Measurements from ENCODE around the gene ATXN7L1.

ATXN7L1 gene

DNA sequence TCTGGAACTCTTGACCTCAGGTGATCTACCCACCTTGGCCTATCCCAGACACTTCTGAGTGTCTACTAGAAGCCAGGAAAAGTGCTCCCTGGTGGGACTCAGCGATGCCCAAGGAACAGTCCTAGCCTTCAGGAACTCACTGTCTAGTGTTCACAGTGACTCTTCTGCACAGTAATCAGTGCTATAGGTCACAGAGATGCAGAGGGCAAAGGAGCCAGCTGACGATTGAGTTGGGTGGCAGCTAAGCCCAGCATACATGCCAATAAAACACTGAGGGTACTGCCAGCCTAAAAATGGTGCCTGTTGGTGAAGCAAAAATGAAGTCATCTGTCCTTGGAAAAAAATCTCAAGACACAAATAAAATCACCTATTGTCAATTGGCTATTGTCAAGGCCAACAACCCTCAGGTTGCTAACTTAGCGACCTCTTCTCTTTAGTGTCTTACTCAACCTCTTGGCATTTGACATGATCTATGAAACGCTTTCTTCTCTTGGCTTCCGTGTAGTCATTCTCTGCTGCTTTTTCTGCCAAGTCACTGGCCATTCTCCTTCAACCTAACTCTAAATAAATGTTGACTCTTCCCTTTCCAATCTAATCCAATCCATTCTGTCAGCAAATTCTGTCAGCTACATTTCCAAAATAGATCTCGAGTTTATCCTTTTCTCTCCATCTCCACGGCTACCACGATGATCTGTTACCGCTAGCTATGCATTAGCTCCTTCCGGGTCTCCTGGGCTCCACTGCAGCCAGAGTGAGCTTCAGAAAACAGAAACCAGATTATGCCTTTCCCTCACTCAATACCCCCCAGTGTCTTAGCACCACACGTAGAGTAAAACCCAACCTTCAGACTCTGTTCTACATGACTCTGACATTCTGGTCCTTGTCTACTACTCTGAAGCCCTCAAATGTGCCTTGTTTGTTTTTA lies 99.2 kb downstream of the ATXN7L1 start:
- DNase-seq (ENCODE audit: low read depth), result peak; percentile 62

DNA sequence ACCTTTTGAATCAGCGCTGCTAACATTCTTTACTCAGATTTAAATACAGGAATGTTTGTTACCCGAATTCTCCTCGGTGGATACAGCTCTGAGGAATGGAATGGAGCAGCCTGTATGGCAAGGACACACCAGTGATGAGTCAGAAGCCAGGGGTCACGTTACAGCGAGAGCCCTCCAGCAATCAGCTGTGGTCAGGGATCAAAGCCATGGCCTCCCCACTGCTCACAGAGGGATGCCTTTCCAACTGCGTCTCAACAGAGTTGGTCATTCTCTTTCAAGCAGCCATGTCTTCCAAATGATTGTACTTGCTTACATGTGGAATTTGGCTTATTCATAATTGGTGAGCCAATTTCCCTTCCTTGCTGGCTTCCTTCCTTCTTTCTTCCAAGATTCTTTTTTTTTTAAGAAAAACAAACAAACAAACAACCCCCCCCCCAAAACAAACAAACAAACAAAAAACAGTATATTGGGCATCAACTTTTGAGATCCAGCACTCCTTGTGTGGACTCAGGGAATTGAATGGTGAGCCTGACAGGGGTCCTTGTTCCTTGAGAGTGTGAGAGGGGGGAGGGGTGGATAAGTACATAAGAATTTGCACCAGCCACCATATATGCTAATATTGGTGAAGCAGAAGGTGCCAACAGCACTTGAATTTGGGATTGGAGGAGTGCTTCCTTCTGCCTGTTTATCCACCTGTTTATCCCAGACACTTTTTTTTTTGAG lies 100.2 kb downstream of the ATXN7L1 start:
- peak; percentile 100 for DNase-seq (ENCODE audit: low read depth)

DNA sequence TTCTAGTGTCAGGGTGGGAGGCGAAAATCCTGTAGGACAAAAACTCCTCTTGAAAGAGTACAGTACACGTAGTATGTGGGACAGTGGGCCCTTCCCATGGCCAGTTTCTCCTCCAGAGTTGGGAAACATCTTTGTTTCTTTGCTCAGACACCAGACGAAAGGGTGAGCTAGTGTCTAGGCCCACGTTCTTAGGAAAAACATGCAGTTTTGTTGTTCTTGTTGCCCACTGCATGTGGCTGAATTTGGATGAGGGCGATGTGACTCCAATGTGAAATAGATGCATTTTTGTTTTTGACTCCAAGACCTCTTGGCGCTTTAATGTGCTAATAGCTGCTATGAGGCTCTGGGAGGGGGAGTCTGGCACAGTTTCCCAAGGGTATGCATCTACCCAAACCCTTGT lies 100.8 kb downstream of the ATXN7L1 start:
- DNase-seq (ENCODE audit: low read depth), result no peak

DNA sequence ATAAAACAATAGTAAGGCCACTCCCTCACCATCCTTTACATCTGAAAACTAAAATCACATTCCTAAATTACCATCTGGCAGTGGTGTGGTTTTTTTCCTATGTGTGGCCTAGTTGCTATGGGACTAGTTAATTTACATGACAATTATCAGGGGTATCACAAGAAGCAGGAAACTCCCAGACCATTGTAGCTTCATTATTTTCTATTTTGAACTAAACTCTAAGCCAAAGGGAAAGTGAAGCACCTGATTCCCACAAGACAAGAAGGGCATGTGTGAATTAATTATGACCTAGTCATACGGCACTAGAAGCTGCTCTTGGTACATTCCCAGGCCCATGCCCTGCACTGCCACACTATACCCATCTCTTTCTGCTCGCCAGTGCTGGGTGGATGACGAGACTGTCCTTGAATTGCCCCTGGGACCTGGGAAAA lies 103.4 kb downstream of the ATXN7L1 start:
- DNase-seq (ENCODE audit: low read depth), result no peak

DNA sequence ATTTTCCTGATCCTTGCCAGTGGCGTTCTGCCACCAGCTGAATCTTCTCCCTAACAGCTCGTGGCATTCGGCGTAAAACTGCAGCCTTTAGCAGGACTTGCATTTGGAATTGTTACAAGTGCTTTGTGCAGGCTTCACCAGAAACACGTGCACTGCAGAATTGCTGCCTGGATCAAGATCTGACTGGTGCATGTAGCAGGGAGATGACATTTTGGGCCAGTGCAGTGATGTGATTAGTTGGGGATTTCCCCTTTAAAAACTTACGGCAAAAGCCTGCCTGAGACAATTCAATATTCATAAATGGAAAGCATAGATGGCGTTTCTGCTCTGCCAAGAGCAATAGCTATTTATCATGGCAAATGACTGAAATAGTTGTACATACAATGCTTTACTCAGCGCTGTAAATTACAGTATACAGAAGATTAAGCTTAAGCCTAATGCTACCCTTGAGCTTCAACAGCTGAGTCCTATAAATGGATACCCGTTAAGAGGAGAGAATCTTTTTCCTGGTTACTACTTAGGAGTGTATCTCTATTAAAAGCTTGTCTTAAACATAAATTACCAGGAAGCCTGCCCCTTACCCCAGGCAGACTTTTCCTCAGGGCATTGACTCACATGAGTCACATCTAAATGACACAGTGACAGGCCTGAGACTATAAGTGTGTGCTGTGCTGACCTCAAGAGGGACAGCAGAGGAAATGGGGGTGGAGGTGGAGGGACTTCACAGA lies 106.3 kb downstream of the ATXN7L1 start:
- peak; percentile 73 for DNase-seq (ENCODE audit: low read depth)

DNA sequence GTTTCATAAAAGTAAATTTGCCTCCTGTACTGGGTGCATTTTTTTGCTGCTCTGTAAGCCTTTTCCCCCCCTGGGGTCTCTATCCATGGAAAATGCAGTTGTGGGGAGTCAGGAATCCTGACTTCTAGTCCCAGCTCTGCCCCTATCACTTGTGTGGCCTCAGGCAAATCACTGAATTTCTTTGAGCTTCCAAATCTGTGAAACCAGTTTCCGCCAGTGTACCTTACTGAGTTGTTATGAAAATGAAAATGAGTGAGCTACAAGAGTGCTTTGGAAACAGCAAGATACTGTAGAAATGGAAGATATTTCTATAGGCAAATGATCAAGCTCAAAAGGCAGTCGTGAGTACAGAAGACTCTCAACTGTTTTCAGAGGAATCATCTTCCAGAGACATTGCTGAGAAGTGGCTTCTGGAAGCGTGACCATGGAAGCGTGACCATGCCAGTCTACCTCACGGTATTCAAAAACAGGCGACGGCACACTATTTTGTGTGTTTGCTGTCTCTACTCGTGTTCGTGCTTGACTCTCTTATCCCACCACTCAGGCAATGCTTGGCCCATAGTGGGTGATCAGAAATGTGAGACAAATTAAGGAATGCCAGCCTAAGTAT lies 107.4 kb downstream of the ATXN7L1 start:
- no peak for DNase-seq (ENCODE audit: low read depth)

DNA sequence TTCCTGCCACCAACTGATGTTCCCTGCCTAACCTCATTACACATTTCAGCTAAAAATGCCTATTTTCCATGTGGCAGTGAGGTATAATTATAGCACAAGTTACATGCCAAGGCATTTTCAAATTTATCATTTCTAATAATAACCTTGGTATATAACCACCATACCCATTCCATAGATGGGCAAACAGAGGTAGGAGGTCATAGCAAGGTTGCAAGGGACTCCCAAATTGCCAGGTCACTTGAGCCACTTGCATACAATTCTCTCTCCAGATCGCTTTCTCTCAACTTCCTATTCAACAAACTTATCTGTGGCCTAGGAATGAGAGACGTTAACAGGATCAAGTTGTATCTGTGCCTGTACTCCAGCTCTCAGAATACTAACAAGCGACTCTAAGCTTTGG lies 108.3 kb downstream of the ATXN7L1 start:
- DNase-seq (ENCODE audit: low read depth), result no peak

DNA sequence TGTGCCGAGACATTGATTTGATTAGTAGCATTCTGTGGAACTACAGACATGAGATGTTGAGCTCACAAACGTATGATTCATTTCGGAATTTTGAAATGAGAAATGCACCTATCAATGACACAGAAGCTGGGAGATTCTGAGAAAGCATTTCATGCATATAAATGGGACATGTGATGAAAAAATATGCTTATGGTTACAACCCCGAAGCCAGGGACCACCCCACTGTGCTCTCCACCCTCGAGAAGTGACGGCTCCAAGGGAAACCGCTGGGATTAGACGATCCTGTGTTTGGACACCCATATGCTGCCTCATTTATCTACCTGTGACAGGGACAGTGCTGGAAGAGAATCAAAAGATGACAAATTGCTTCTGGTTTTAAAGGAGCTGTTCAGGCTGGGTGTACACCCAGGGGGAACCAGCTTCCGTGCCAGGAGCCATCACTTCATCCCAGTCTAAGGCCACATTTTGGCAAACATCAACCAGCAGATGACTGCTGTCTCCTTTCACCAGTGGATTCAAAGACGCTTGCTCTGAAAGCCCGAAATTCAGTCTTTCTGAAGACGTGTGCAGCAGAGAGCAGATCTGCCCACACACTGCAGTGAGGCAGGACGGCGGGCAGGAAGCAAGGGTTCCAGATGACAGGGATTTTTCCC lies 109.9 kb downstream of the ATXN7L1 start:
- DNase-seq (ENCODE audit: low read depth), result no peak

DNA sequence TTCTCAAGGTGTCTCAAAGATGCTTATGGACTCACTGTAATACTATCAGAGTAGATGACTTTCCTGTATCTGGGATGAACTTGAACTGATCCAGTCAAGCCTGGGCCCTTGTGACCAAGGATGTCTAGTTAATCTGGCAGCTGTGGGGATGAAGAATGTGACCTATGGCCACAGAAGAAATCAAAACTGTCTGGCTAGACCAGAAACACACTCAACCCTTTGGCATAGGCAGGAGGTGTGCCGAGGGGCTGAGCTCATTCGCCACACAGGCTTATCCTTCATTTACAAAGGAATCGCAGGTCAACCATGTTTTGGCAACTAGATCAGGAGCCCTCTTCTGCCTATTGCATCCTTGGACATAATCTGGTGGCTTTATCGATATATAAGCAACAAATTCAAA lies 110.6 kb downstream of the ATXN7L1 start:
- DNase-seq (ENCODE audit: low read depth), result peak; percentile 35

DNA sequence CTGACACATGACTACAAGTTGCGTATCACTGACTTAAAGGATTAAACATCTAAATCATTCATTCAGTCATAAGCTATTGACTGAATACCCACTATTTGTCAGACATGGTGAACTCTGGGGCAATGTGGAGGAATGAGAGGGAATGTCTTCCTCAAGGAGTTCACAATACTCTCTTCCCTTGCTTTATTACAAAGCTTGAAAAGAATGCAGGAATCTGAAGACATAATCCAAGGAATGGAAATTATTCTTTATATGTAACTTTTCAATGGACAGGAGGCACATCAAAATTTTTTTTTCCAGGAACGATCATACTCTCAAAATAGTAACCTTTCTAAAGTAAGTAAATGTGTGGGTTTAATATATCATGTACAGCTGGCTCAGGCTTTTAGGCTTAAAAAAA lies 111.9 kb downstream of the ATXN7L1 start:
- DNase-seq (ENCODE audit: low read depth), result peak; percentile 50

DNA sequence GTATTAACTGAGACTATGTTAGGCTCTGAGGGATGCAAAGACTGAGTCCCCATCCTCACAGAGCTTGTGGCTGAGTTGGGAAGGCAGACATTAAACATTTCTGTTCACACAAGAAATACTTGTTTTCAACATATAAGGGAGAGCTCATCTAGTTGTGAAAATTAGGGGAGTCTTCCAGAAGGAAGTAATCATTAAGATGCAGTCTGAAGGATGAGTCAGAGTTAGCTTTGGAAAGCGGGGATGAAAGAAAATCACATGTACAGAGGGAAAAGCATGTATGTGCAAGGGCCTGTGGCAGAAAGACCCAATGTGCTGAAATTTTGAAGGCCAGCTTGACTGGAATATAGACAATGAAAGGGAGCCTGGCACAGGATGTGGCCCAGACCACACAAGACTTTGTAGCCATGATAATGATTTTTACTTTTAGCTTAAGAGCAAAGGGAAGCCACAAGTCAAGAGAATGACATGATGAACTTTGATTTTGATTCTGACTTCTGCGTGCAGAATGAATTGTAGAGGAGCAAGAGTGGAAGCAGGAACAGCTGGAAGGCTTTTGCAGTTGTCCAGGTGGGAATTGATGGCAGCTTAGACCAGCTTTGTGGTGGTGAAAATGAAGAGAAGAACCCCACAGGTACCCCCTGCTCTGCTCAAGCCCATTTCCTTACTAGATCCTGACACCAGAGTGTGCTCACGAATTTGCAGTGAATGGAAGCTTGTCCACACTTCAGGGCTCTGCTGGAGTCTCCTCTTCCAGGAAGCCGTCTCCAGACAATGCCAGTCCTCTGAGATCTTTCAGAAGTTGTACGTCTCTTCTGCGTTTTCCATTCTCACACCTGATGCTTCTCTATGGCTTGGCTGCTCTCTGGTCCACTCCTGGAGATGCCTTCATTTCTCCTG lies 115.6 kb downstream of the ATXN7L1 start:
- peak; percentile 58 for DNase-seq (ENCODE audit: low read depth)

DNA sequence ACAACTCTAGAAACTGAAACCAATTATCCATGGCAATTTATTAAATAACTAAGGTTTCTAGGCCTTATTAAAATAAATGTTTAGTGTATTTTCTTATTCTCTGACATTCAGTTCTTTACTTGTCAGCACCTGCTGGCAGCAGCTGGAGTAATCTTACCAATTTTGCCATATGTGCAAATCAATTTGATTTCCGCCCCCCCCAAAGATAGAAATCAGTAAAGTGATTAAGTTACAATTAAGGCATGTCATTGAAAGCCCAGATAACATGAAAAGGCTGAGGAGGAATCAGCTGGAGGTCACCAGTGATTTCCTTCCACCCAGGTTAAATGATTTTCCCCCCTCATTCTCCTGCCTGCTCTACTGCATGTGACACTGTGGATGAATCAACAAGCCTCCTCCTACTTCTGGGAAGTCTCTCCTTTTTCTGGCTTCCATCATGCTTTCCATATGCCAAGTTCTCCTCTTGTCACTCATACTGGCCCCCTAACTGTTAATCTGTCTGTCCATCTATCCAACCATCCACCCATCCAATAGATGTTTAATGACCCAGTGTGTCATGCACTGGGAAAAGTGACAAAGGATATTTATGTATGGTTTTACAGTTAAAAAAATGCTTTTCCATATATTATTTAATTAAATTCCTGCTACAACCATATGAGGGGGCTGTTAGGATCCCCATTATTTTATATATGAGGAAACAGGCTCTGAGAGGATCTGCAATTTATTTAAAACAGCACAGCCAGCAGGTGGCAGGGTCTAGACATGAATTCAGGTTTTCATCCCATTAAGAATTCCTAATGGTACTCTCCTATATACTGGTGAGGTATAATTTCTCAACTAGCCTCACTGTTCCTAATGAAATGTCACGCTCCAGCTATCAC lies 116.5 kb downstream of the ATXN7L1 start:
- DNase-seq (ENCODE audit: low read depth), result peak; percentile 75

DNA sequence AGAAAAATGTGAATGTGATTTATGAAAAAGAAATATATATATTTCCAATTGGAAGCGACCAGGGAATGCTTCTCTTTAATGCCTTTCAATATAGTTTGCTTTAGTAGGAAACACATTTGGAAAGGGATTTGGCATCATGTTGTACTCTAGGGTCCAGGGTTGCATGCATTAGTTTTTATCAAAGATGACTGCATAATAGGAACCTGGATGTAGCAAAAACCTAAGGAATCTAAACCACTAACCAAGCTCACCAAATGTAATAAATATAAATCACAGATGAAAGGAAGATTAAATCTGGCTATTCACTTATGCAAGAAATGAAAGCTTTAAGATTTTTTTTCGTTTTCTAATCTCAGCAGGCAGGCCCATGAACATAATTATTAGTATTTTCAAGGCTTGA lies 120.0 kb downstream of the ATXN7L1 start:
- no peak for DNase-seq (ENCODE audit: low read depth)

DNA sequence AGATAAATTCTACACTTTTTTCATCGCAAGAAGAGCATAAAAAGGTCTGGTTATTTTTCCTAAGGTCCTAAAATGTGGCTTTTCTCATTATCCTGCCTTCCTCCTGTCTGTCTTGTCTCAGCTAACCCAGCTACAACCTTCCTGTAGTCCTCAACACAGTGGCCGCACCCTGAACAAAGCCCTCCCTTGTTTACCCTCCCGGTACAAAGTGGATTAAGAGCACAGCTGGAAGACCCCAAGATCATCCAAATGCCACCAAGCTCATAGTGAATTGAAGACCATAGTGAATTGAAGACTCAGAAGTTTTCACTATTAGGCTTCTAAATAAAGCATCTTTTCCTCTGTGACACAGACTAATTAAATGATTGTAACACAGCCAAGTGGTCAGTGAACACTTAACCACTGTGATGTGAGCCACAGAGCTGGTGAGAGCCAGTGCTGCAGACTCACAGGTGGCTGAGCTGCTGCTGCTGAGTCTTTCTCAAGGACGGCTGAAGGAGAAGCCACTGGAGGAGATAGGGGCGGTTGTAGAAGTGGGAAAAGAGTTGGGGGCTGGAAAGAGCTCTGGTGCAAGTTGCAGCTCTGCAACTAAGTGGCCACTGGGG lies 123.6 kb downstream of the ATXN7L1 start:
- DNase-seq (ENCODE audit: low read depth), result no peak

DNA sequence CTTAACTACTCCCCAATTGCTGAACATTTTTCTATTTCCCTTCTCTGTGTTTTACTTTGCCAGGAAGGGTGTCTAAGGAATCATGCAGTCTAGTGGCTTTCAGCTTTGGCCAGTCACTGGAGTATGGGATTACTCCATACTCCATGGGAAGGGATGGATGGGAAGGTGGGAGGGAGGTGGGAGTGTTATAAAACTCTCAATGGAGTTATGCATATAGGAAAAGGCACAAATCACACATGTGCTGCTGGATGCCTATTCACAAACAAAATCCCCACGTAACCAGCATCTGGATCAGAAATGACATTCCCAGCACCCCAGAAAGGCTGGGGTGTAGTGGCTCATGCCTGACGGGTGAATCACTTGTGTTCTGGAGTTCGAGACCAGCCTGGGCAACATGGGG lies 125.3 kb downstream of the ATXN7L1 start:
- DNase-seq (ENCODE audit: low read depth), result no peak

DNA sequence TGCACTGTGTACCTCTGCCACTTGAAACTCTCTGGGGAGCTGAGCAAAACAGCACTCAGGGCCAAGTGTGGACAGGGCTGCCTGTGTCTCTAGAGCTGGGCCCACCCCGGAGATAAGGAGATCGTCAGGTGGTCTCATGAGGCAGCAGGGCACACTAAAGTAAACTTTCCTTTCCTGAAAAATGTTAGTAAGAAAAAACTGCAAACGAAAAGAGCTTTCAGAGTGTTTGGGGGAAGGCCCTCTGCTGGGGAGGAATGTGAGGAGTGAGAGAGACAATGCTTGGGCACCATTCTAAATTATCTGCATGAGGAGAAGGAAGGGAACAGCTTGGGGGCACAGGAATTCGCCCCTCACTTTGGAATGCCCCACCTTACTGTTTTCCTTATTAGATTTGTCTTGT lies 127.7 kb downstream of the ATXN7L1 start:
- DNase-seq (ENCODE audit: low read depth), result no peak

DNA sequence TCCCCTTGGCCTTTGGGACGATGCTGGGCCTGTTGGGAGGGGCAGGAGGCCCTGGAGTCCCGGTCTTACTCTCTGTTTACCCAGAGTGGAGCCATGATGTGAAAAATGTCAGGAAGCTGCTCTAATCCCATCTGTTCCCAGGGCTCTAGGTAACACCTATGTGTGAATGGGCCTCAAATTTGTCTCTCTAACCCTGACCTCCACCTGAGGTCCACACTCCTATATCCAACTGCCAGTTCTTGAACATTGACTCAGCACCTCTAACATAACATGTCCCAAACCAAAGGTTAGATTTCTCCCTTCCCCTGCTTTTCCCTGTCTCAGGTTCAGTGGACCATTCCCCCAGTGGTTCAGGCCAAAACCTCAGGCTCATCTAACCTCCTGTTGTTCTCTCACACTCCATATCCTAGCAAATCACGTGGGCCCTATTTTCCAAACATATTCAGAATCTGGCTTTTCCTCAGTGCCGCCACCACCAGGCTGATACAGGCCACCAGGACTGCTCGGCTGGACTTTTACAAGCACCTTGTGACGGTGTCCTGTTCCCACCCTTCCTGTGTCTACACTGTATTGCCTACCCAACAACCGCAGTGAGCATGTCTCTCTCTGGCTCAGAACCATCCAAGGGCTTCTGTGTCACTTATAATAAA lies 130.6 kb downstream of the ATXN7L1 start:
- DNase-seq (ENCODE audit: low read depth), result no peak

DNA sequence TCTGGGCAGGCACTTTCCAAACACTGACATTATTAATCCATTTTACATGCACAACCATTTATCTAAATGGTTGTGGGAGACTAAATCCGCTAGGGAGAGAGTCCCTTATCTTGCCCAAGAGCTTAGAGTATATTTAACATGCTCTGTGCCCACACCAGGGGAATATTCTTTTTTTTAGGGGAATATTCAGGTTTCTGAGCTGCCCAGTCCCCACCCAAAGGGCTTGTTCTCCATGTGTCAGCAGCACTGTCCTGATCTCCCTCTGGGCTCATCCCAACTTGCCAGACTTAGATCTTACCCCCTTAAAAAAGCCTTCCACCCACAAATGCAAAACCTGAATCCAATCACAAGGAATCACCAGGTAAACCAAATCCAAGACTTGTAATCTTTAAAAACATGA lies 132.1 kb downstream of the ATXN7L1 start:
- no peak for DNase-seq (ENCODE audit: low read depth)

Measured in EH (cell line).